Progenitor cell of endocrine pancreas (in vitro differentiated cells): ENCODE results near the gene HRH1. TPM values are rescaled to one million over a fixed set of nuclear protein-coding genes. Genes with fewer than 3 reads are reported as not detected.
"Not testable (repeated sequence)": the region's sequence is repeated elsewhere in the genome, so short reads cannot be mapped to it uniquely, and the experiment has no call there.

Experiments used
- DNase-seq: peaks from one replicate; pipeline ENCODE4 v3.0.0; 2021; ENCODE audit warnings: low spot score; ENCODE audit not compliant: unreplicated experiment
- H3K27ac Mint-ChIP-seq: 2 replicates; pipeline ENCODE4 v1.8.0; 2021; ENCODE audit warnings: mild to moderate bottlenecking, moderate library complexity, mixed read lengths
- H3K27me3 Mint-ChIP-seq: 2 replicates; pipeline ENCODE4 v1.8.0; 2021; ENCODE audit warnings: mixed read lengths
- H3K36me3 Mint-ChIP-seq: 2 replicates; pipeline ENCODE4 v1.8.0; 2022; ENCODE audit warnings: mixed read lengths; ENCODE audit not compliant: insufficient read depth
- H3K4me1 Mint-ChIP-seq: 2 replicates; pipeline ENCODE4 v1.8.0; 2021; ENCODE audit warnings: low read depth, mixed read lengths
- H3K4me3 Mint-ChIP-seq: 2 replicates; pipeline ENCODE4 v1.8.0; 2021; ENCODE audit warnings: low read depth, mild to moderate bottlenecking, moderate library complexity, mixed read lengths
- H3K9me3 Mint-ChIP-seq: 2 replicates; pipeline ENCODE4 v1.8.0; 2021; ENCODE audit warnings: low read depth, mixed read lengths
- CTCF ChIP-seq: fragments of 200-600 bp; sonication (generic); IDR thresholded peaks from one replicate; pipeline ENCODE4 v1.5.0; 2021; ENCODE audit warnings: antibody characterized with exemption, mild to moderate bottlenecking; ENCODE audit not compliant: unreplicated experiment
- total RNA-seq: library from RNA; stranded (reverse); gene quantifications from 2 replicates; pipeline ENCODE4 v1.2.1, GENCODE V29; 2021

HRH1 gene
- total RNA-seq, 1 donor from 2014 or later = not detected

- Mint-ChIP-seq H3K27me3 (peaks cover 6% of the 10 kb centered on the region), H3K36me3 (no peaks in the 10 kb centered on the region), H3K4me3 (no peak overlapping the region), H3K4me1 (no peaks in the 10 kb centered on the region), H3K27ac (no peak overlapping the region), H3K9me3 (no peaks in the 10 kb centered on the region)
- DNase-seq = no peak
- no peak for TF ChIP-seq CTCF
Observed at GRCh38 chr3:11131371-11131770, 22.9 kb upstream of the HRH1 start.

- H3K27me3 Mint-ChIP-seq, H3K4me1 Mint-ChIP-seq, DNase-seq, H3K9me3 Mint-ChIP-seq, H3K36me3 Mint-ChIP-seq, H3K4me3 Mint-ChIP-seq, H3K27ac Mint-ChIP-seq: not testable (repeated sequence)
Observed at GRCh38 chr3:11131886-11132285, 22.4 kb upstream of the HRH1 start.

DNA sequence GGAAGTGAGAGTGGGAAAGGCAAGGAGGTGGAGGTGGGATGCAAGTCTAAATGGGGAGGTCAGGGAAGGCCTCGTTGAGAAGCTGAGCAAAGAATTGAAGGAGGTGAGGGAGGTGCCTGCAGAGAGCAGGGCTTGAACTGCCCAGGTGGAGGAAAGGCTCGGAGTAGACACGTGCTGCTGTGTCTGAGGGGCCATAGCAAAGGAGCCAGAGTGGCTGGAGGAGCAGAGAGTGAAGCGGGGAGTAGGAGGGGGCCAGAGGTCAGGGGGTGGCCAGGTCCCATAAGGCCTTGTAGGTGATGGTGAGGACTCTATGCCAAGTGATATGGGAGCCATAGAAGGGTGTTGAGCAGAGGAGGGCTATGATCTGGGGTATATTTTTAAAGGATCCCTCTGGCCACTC lies 21.4 kb upstream of the HRH1 start:
- Mint-ChIP-seq H3K36me3 (no peaks in the 10 kb centered on the region), H3K27ac (no peak overlapping the region), H3K4me1 (no peaks in the 10 kb centered on the region), H3K9me3 (peaks cover 6% of the 10 kb centered on the region), H3K4me3 (no peak overlapping the region), H3K27me3 (peaks cover 9% of the 10 kb centered on the region)
- no peak for DNase-seq
- no peak for TF ChIP-seq CTCF

DNA sequence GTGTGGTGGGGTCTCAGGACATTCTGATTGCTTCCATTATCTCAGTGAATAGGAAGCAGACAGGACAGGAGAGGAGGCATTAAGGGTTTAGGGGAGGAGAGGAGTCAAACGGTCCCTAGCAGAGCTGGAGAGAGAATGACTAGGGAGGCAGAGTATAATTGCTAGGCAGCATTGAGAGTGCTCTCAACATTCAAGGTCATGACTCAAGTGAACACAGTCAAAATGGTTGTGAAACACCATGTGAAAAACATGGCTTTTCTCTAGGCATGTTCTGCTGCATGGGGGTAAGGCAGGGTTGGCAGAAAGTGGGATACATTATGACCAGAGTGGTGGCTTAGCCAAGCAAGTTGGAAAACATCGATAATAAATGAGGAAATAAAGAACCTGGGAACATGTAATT lies 19.5 kb upstream of the HRH1 start:
- Mint-ChIP-seq H3K27me3 (peaks cover 10% of the 10 kb centered on the region), H3K36me3 (no peaks in the 10 kb centered on the region), H3K27ac (no peak overlapping the region), H3K4me3 (no peak overlapping the region), H3K4me1 (no peaks in the 10 kb centered on the region), H3K9me3 (peaks cover 6% of the 10 kb centered on the region)
- no peak for TF ChIP-seq CTCF
- DNase-seq = no peak

- TF ChIP-seq CTCF = no peak
Observed at GRCh38 chr3:11136116-11136515, 18.2 kb upstream of the HRH1 start.

DNA sequence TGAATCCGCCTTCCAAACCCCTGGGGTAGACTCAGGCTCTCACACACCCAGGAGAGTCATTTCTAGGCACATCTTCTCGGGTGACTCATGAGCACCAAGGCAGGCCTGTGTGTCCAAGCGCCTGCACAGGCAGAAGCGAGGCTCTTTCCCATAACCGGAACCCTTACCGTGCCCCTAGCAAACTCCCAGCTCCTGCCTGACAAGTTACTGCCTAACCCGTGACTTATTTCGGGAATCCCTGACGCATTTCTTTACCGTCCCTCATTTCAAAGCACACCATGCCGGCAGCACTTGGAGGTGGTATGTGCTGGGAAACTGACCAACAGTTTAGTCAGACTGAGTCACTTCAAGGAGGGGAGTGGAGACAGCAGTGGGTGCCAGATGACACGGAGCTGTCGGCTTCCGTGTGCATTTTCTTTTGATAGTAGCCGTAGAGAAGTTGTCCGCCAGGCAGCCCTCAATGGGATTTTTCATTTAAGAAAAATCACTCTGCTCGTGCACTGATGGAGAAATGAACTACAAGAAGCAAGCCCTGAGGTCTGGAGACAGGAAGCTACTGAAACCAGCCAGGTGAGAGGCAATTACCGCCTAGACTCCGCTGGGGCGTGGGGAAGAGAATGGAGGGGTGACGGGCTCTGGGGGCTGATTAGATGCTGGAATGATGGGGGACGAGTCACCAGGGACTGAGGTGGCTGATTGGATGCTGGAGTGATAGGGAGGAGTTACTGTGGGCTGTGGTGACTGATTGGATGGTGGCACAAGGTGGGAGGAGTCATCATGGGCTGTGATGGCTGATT lies 17.3 kb upstream of the HRH1 start:
- Mint-ChIP-seq H3K4me1 (no peaks in the 10 kb centered on the region), H3K27me3 (peaks cover 14% of the 10 kb centered on the region), H3K4me3 (no peak overlapping the region), H3K9me3 (peaks cover 6% of the 10 kb centered on the region), H3K27ac (no peak overlapping the region), H3K36me3 (no peaks in the 10 kb centered on the region)
- DNase-seq = no peak
- TF ChIP-seq CTCF = no peak

More at GRCh38 chr3:11136116-11136515, 18.2 kb upstream of the HRH1 start:
- Mint-ChIP-seq H3K4me1 (no peaks in the 10 kb centered on the region), H3K36me3 (no peaks in the 10 kb centered on the region), H3K27me3 (peaks cover 14% of the 10 kb centered on the region), H3K27ac (no peak overlapping the region), H3K4me3 (no peak overlapping the region), H3K9me3 (peaks cover 6% of the 10 kb centered on the region)
- DNase-seq = no peak
